OCI-LY3 (cell line): ENCODE measurements around the gene KLHDC7A.

Experiments used
- H2AFZ ChIP-seq: fragments of 200-600, 300-600 bp; shearing (Covaris generic); 2 replicates; pipeline ENCODE4 v1.6.0; 2014; ENCODE audit warnings: antibody characterized with exemption, low read depth, low read length
- H3K27ac ChIP-seq: fragments of 200-600, 300-600 bp; sonication (generic); 2 replicates; pipeline ENCODE4 v1.5.1; 2014; ENCODE audit warnings: mild to moderate bottlenecking, low read length, moderate library complexity, mixed read lengths
- H3K27me3 ChIP-seq: fragments of 200-600, 300-600 bp; sonication (generic); 2 replicates; pipeline ENCODE4 v1.6.1; 2014; ENCODE audit warnings: low read depth, low read length, mixed read lengths
- H3K36me3 ChIP-seq: fragments of 200-600, 300-600 bp; sonication (generic); replicated peaks from 2 replicates; pipeline ENCODE3; 2014; ENCODE audit warnings: low read depth, low read length, mixed read lengths
- H3K4me1 ChIP-seq: fragments of 300-600, 200-600 bp; sonication (generic); 2 replicates; pipeline ENCODE4 v1.6.1; 2014; ENCODE audit warnings: low read length, mixed read lengths
- H3K4me2 ChIP-seq: fragments of 200-600, 300-600 bp; sonication (generic); 2 replicates; pipeline ENCODE4 v1.6.1; 2014; ENCODE audit warnings: low read length, mixed read lengths
- H3K4me3 ChIP-seq: fragments of 300-600, 200-600 bp; sonication (generic); 2 replicates; pipeline ENCODE4 v1.5.1; 2014; ENCODE audit warnings: antibody characterized with exemption, mild to moderate bottlenecking, low read length, moderate library complexity
- H3K79me2 ChIP-seq: fragments of 300-600, 200-600 bp; shearing (Covaris generic); 2 replicates; pipeline ENCODE4 v1.6.1; 2014; ENCODE audit warnings: mild to moderate bottlenecking, low read length, mixed read lengths
- H3K9ac ChIP-seq: fragments of 300-600, 200-600 bp; shearing (Covaris generic); 2 replicates; pipeline ENCODE4 v1.6.0; 2014; ENCODE audit warnings: mild to moderate bottlenecking, low read length, moderate library complexity
- H3K9me3 ChIP-seq: fragments of 200-600, 300-600 bp; shearing (Covaris generic); 2 replicates; pipeline ENCODE4 v1.6.1; 2014; ENCODE audit warnings: low read length, mixed read lengths; ENCODE audit not compliant: insufficient read depth
- H4K20me1 ChIP-seq: fragments of 200-600, 300-600 bp; sonication (generic); 2 replicates; pipeline ENCODE4 v1.6.1; 2016; ENCODE audit warnings: low read length, mixed read lengths; ENCODE audit not compliant: insufficient read depth
- EZH2phosphoT487 ChIP-seq: fragments of 200-600 bp; shearing (Covaris generic); IDR thresholded peaks from 2 replicates; pipeline ENCODE4 v1.6.1; 2018; ENCODE audit warnings: antibody characterized with exemption, mixed run types, low read depth
- TF ChIP-seq, protein P1 (sequence below): fragments of 200-600, 300-600 bp; sonication (generic); IDR thresholded peaks from 2 replicates; pipeline ENCODE4 v1.5.1; 2014; ENCODE audit warnings: antibody characterized with exemption, low read length, low read depth

Gene KLHDC7A

DNA sequence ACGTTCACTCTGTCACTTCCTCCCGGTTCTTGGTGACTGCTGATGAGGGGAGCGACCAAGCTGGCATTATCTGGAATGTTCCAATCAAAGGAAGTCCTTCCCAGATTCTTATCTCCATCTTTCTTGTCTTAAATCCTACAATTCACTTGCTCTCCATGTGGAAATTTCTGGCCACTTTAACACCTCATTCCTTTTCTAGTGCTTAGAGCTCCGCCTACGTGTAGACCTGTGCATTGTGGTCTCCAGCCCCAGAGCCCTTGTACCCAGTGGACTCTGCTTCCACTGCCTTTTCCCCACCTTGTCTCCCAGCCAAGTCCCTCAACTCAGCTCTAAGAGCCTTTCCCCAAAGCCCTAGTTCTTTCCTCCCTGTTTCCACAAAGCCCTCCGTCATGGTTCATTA lies 12.2 kb upstream of the KLHDC7A start:
- Histone ChIP-seq H2AFZ (no peak overlapping the region), H3K4me1 (no peaks in the 10 kb centered on the region), H3K4me3 (no peak overlapping the region), H3K36me3 (no peaks in the 10 kb centered on the region), H4K20me1 (no peaks in the 10 kb centered on the region), H3K27me3 (no peaks in the 10 kb centered on the region), H3K9ac (no peak overlapping the region), H3K27ac (no peak overlapping the region), H3K79me2 (no peaks in the 10 kb centered on the region), H3K9me3 (no peaks in the 10 kb centered on the region), H3K4me2 (no peak overlapping the region)
- no peak for TF ChIP-seq EZH2phosphoT487
- TF ChIP-seq, protein P1, sequence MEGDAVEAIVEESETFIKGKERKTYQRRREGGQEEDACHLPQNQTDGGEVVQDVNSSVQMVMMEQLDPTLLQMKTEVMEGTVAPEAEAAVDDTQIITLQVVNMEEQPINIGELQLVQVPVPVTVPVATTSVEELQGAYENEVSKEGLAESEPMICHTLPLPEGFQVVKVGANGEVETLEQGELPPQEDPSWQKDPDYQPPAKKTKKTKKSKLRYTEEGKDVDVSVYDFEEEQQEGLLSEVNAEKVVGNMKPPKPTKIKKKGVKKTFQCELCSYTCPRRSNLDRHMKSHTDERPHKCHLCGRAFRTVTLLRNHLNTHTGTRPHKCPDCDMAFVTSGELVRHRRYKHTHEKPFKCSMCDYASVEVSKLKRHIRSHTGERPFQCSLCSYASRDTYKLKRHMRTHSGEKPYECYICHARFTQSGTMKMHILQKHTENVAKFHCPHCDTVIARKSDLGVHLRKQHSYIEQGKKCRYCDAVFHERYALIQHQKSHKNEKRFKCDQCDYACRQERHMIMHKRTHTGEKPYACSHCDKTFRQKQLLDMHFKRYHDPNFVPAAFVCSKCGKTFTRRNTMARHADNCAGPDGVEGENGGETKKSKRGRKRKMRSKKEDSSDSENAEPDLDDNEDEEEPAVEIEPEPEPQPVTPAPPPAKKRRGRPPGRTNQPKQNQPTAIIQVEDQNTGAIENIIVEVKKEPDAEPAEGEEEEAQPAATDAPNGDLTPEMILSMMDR, result no peak

DNA sequence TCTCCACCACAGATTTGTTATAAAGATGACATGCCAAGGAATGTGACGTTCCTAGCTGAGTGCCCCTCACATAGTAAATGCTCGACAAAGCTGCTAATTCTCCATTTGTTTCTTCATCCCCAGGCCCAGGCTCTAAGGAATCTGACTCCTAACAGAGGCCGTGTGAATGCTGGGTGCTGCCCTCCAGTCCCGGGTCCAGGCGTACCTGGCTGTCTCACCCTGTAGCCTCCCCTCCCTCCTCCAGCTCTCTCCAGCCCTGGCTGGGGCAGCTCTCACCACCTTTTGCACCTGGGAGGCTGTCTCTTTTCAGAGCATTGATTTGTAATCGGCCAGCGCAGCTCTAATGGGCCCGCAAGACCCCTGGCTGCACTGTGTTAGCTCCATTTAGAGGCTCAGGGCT lies 11.2 kb upstream of the KLHDC7A start:
- H3K27ac ChIP-seq, result no peak overlapping the region
- no peaks in the 10 kb centered on the region for H3K27me3 ChIP-seq
- no peaks in the 10 kb centered on the region for H3K9me3 ChIP-seq
- H3K9ac ChIP-seq, result no peak overlapping the region
- H3K4me3 ChIP-seq, result no peak overlapping the region
- no peaks in the 10 kb centered on the region for H3K79me2 ChIP-seq
- TF ChIP-seq, protein P1, result no peak
- TF ChIP-seq EZH2phosphoT487, result no peak
- no peaks in the 10 kb centered on the region for H3K36me3 ChIP-seq
- no peaks in the 10 kb centered on the region for H3K4me1 ChIP-seq
- H2AFZ ChIP-seq, result no peak overlapping the region
- no peaks in the 10 kb centered on the region for H4K20me1 ChIP-seq
- H3K4me2 ChIP-seq, result no peak overlapping the region

DNA sequence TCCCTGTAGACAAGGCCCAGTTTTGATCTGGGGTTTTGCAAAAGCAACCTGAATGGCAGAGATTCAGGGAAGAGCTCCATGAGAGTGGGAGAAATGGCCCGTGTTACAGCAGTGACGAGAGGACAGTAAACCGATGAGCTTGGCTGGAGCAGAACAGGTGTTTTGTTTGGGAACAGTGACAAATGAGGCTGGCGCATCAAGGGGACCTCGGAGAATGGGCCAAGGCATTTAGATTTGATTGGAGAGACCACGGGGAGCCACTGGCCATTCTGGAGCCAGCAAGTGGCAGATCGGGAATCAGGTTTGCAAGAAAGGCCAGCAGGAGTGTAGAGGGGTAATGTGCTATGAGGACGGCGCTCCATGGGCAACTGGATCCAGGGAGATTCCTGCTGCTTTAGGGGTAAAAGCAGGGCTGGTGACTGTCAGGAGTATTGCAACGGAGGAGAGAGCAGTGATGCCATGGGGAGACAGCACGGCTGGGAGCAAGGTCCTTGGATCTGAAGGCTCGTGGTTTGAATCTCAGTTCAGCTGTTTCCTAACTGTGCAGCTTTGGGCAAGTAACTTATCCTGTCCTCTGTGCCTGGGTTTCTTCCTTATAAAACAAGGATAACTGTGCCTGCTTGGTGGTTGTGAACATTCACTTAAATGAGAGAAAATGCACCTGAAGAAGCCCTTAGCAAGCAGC lies 9.9 kb upstream of the KLHDC7A start:
- TF ChIP-seq, protein P1, result no peak
- no peak for TF ChIP-seq EZH2phosphoT487
- Histone ChIP-seq H3K9ac (no peak overlapping the region), H3K27me3 (no peaks in the 10 kb centered on the region), H3K36me3 (no peaks in the 10 kb centered on the region), H3K9me3 (no peaks in the 10 kb centered on the region), H4K20me1 (no peaks in the 10 kb centered on the region), H3K27ac (no peak overlapping the region), H2AFZ (no peak overlapping the region), H3K4me3 (no peak overlapping the region), H3K79me2 (no peaks in the 10 kb centered on the region), H3K4me2 (no peak overlapping the region), H3K4me1 (no peaks in the 10 kb centered on the region)

DNA sequence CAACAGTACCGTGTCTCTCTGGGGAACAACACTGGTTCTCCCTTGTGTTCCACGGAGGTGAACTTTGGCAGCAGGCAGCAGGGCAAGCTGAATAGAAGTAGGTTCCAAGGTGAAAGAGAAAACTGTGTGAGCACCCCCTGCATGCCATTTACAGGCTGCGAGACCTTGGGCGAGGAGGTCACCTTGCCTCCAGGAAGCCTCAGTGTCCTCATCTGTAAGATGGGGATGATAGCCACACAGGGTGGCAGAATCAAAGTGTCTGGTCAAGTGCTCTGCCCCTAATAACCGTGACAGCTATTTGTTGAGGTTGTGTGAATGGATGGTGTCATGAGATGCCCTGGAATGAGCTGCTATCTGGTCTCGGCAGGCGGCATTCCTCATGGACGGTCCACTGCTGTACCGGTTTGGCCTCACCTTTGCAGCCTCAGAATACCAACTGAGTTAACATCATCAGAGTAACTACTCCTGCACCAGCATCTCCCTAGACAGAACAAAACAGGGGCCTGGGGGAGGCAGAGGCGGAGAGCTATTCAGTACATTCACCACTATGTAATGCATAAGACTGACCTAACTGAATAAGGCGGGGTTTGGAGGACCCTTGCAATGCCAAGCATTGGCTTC lies 7.4 kb upstream of the KLHDC7A start:
- H2AFZ ChIP-seq, result no peak overlapping the region
- H3K9ac ChIP-seq, result no peak overlapping the region
- H3K27ac ChIP-seq, result no peak overlapping the region
- no peak for TF ChIP-seq EZH2phosphoT487
- TF ChIP-seq, protein P1, result no peak
- H3K9me3 ChIP-seq, result no peaks in the 10 kb centered on the region
- no peaks in the 10 kb centered on the region for H3K79me2 ChIP-seq
- no peak overlapping the region for H3K4me3 ChIP-seq
- no peaks in the 10 kb centered on the region for H4K20me1 ChIP-seq
- H3K36me3 ChIP-seq, result no peaks in the 10 kb centered on the region
- no peak overlapping the region for H3K4me2 ChIP-seq
- no peaks in the 10 kb centered on the region for H3K4me1 ChIP-seq
- no peaks in the 10 kb centered on the region; the same call in 1 of the 2 replicates for H3K27me3 ChIP-seq
